Activated T-cell treated with anti-CD3 and anti-CD28 coated beads for 4 hours (primary cell): Measurements from ENCODE around the gene CGREF1.
A peak's percentile ranks its signal among the peaks of the same experiment; 100 is the strongest.
"Not testable (repeated sequence)": the region's sequence is repeated elsewhere in the genome, so short reads cannot be mapped to it uniquely, and the experiment has no call there.

Experiments
- DNase-seq: peaks from one replicate; pipeline ENCODE4 v3.0.0-alpha.2; 2020

CGREF1 gene

GRCh38 chr2:27086724-27087593, 32.0 kb downstream of the CGREF1 start, which contains the start of gene KHK:
Gene KHK (plus strand): TSS chr2:27086772. CDS start chr2:27087260, 488 bp downstream.
- DNase-seq = no peak

- DNase-seq = peak; percentile 97
These were observed 32.7 kb downstream of the CGREF1 start for GRCh38 chr2:27086090-27086723.

- no peak for DNase-seq
These were observed 33.2 kb downstream of the CGREF1 start for GRCh38 chr2:27085673-27086089.

GRCh38 chr2:27085062-27085672, 33.8 kb downstream of the CGREF1 start:
- no peak for DNase-seq

- no peak for DNase-seq
These were observed 34.4 kb downstream of the CGREF1 start for GRCh38 chr2:27084297-27085061.

DNA sequence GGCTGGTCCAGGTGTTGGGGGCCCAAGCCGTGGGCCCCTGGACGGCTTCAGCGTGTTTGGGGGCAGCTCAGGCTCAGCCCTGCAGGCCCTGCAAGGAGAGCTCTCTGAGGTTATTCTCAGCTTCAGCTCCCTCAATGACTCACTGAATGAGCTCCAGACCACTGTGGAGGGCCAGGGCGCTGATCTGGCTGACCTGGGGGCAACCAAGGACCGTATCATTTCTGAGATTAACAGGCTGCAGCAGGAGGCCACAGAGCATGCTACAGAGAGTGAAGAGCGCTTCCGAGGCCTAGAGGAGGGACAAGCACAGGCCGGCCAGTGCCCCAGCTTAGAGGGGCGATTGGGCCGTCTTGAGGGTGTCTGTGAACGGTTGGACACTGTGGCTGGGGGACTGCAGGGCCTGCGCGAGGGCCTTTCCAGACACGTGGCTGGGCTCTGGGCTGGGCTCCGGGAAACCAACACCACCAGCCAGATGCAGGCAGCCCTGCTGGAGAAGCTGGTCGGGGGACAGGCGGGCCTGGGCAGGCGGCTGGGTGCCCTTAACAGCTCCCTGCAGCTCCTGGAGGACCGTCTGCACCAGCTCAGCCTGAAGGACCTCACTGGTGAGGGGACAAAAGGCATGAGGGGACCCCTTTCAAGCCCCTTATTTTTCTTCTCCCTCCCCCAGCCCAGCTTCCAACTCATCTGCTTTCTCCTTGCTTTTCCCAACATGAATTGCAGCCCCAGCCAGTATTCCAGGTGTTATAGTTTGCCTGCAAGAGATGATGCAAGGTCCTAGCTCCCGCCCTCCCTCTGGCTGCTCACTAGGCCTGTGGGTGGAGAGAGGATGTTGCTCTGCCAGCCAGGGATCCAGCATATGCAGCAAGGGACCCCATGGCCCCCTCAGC, 35.3 kb downstream of the CGREF1 start:
- DNase-seq = no peak

DNA sequence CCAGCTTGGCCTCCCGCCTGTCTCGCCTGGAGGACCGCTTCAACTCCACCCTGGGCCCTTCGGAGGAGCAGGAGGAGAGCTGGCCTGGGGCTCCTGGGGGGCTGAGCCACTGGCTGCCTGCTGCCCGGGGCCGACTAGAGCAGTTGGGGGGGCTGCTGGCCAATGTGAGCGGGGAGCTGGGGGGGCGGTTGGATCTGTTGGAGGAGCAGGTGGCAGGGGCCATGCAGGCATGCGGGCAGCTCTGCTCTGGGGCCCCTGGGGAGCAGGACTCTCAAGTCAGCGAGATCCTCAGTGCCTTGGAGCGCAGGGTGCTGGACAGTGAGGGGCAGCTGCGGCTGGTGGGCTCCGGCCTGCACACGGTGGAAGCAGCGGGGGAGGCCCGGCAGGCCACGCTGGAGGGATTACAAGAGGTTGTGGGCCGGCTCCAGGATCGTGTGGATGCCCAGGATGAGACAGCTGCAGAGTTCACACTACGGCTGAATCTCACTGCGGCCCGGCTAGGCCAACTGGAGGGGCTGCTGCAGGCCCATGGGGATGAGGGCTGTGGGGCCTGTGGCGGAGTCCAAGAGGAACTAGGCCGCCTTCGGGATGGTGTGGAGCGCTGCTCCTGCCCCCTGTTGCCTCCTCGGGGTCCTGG, 36.0 kb downstream of the CGREF1 start:
- no peak for DNase-seq

DNA sequence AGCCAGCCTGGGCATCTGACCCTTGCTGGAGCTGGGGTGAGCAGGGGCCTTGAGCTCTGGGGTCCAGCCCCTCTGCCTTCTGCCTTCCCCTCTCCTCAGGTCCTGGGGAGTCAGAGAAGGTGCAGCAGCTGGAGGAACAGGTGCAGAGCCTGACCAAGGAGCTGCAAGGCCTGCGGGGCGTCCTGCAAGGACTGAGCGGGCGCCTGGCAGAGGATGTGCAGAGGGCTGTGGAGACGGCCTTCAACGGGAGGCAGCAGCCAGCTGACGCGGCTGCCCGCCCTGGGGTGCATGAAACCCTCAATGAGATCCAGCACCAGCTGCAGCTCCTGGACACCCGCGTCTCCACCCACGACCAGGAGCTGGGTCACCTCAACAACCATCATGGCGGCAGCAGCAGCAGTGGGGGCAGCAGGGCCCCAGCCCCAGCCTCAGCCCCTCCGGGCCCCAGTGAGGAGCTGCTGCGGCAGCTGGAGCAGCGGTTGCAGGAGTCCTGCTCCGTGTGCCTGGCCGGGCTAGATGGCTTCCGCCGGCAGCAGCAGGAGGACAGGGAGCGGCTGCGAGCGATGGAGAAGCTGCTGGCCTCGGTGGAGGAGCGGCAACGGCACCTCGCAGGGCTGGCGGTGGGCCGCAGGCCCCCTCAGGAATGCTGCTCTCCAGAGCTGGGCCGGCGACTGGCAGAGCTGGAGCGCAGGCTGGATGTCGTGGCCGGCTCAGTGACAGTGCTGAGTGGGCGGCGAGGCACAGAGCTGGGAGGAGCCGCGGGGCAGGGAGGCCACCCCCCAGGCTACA, 36.8 kb downstream of the CGREF1 start:
- DNase-seq = no peak

- no peak for DNase-seq
These were observed 38.4 kb downstream of the CGREF1 start for GRCh38 chr2:27080603-27080936.

DNA sequence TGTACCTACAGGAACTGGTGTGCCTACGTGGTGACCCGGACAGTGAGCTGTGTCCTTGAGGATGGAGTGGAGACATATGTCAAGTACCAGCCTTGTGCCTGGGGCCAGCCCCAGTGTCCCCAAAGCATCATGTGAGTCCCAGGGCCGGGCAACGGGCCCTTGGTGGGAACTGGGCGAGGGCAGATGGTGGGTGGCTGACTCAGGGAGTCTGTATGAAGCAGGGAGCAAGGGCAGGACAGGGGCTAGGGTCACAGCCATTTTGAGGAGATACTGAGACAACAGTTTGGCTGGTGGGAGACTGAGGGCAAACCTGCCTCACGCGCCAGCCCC, 38.8 kb downstream of the CGREF1 start:
- DNase-seq = no peak

- DNase-seq = no peak
These were observed 39.4 kb downstream of the CGREF1 start for GRCh38 chr2:27079233-27080139.

GRCh38 chr2:27078267-27079194, 40.4 kb downstream of the CGREF1 start, which contains the start of gene EMILIN1:
Gene EMILIN1 (plus strand): TSS chr2:27078615. CDS start chr2:27079066, 451 bp downstream.
- no peak for DNase-seq

DNA sequence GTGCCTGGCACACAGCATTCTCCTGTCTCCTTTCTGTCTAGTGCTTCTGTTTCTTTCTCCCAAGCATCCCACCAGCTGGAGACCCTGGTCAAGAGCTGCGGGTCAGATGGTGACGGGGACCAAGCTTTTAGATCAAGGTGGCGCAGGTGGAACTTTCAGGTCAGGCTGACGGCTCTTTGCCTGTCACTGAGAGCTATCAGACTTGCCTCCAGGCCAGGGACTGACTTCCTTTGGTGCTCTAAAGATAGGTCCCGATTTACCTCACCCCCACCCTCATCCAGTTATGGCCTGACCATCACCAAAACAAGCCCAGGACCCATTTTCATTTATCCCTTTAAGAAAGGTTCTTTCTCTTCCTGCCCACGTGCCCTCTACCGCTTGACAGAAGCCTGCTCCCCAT, 41.7 kb downstream of the CGREF1 start:
- DNase-seq = no peak

DNA sequence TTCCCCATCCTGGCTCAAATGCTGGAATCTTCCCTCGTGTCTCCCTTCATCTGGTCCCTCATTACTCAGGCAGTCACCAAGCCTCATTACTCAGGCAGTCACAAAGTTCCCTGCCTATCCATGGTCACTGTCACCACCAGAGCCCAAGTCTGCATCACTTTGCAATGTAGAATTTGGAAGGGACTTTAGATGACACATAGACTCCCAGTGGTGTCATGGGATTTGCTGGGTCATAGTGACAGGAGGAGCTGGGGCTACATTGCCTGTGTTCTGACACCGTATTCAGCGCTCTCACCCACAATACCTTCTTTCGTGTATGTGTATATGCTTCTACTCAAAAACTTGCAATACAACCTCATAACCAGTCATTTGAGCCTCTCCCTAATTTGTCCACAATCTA, 42.6 kb downstream of the CGREF1 start:
- DNase-seq = no peak

- DNase-seq = not testable (repeated sequence)
These were observed 43.4 kb downstream of the CGREF1 start for GRCh38 chr2:27075566-27075871.

DNA sequence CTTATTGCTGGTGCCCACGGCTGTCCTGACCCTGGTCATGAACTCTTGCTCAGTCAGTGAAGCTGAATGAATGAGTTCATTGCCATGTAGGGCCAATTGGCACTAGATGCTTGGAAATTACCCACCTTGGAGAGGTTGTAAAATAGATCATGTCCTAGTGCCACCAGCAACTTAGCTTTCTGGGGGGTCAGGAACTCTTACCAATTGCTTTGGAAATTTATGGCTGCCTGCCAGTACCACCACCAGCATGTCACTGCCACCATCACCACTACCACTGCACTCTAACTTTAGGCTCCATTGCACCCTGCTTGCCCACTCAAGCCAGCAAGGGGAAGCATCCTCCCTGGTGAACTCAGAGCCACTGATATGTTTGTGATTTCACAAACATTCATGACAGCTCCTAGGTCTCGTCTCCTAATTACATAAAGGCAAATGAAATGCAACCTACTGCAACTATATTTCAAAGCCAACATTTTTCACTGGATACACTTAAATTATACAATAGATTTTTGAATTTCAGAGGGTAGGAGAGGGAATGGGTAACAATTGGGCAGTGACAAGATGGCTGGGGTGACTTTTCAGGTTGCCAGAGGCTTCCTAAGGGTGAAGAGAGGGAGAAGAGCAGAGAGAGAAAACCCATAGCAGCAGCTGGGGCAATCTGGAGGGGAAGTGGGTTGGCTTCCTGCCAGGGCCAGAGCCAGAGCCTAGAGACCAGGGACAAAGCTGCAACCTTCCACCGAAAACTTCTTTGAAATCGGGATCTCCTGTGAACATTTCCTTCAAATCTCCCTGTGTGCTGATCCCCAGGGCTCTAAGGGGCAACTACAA, 44.0 kb downstream of the CGREF1 start:
- peak; percentile 29 for DNase-seq

DNA sequence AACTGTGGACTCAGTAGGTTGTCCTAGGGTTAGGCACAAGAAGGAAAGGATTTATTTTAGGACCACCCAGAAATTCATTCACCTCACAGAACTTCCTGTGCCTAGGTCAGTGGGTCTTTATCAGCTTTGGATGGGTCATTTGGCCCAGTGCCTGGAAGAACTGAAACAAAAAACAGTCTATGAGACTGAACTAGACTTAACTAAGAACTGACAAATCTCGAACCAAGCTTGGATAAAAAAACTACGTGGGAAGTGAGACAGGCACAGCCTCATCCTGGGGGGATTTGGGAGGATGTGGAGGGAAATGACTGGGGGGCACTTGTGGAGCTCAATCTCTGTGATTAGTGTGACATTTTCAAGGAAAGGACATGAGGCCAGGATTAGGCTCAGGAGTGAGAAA, 45.1 kb downstream of the CGREF1 start:
- no peak for DNase-seq

GRCh38 chr2:27072920-27073319, 46.0 kb downstream of the CGREF1 start:
- DNase-seq = no peak
